ENCODE measurements around the gene GALM. TPM values are rescaled to one million over a fixed set of nuclear protein-coding genes. Genes with fewer than 3 reads are reported as not detected.

Gene GALM
- total RNA-seq, 6 experiments from 2014 or later, result 6.5 to 10.1 (median 9.1) TPM

GRCh38 chr2:38740851-38741731 lies 75.2 kb downstream of the GALM start:
- H3K36me3 Mint-ChIP-seq (ENCODE audit: low read depth), result peaks cover 42% of the 10 kb centered on the region
- peak; percentile 92 for TF ChIP-seq CTCF (IDR thresholded peaks at IDR 0.05)
- peak; percentile 55 for DNase-seq
- H3K4me3 Mint-ChIP-seq, result no peak overlapping the region
- H3K9me3 Mint-ChIP-seq, result no peaks in the 10 kb centered on the region
- H3K27me3 Mint-ChIP-seq (ENCODE audit: insufficient read depth), result no peaks in the 10 kb centered on the region; the same call in 1 of the 2 replicates
- peaks cover 21% of the 10 kb centered on the region for H3K4me1 Mint-ChIP-seq (ENCODE audit: low read depth)
- peak overlapping the region; percentile 59; the same call in 1 of the 2 replicates for H3K27ac Mint-ChIP-seq

- no peak overlapping the region for H3K4me3 Mint-ChIP-seq
- TF ChIP-seq CTCF (IDR thresholded peaks at IDR 0.05), result no peak
- H3K4me1 Mint-ChIP-seq (ENCODE audit: low read depth), result peaks cover 40% of the 10 kb centered on the region
- DNase-seq, result no peak
- H3K9me3 Mint-ChIP-seq, result no peaks in the 10 kb centered on the region
- peak overlapping the region; percentile 58 for H3K27ac Mint-ChIP-seq
- H3K36me3 Mint-ChIP-seq (ENCODE audit: low read depth), result peaks cover 57% of the 10 kb centered on the region
- no peaks in the 10 kb centered on the region for H3K27me3 Mint-ChIP-seq (ENCODE audit: insufficient read depth)
Observed at GRCh38 chr2:38742797-38743559, 77.1 kb downstream of the GALM start.

- Mint-ChIP-seq H3K4me3 (no peak overlapping the region), H3K27ac (peak overlapping the region; percentile 58), H3K36me3 (ENCODE audit: low read depth) (peaks cover 59% of the 10 kb centered on the region), H3K27me3 (ENCODE audit: insufficient read depth) (no peaks in the 10 kb centered on the region), H3K9me3 (no peaks in the 10 kb centered on the region), H3K4me1 (ENCODE audit: low read depth) (peaks cover 49% of the 10 kb centered on the region)
- TF ChIP-seq CTCF (IDR thresholded peaks at IDR 0.05), result no peak
- DNase-seq, result no peak
Observed at GRCh38 chr2:38743672-38744398, 77.9 kb downstream of the GALM start.

- Mint-ChIP-seq H3K27me3 (ENCODE audit: insufficient read depth) (no peaks in the 10 kb centered on the region), H3K9me3 (no peaks in the 10 kb centered on the region), H3K27ac (peak overlapping the region; percentile 34), H3K4me1 (ENCODE audit: low read depth) (peaks cover 54% of the 10 kb centered on the region), H3K36me3 (ENCODE audit: low read depth) (peaks cover 60% of the 10 kb centered on the region), H3K4me3 (no peak overlapping the region)
- DNase-seq, result no peak
- no peak for TF ChIP-seq CTCF (IDR thresholded peaks at IDR 0.05)
Observed at GRCh38 chr2:38744399-38744780, 78.5 kb downstream of the GALM start.

GRCh38 chr2:38745267-38745666 lies 79.4 kb downstream of the GALM start:
- Mint-ChIP-seq H3K36me3 (ENCODE audit: low read depth) (peaks cover 64% of the 10 kb centered on the region), H3K27me3 (ENCODE audit: insufficient read depth) (no peaks in the 10 kb centered on the region), H3K9me3 (no peaks in the 10 kb centered on the region), H3K4me1 (ENCODE audit: low read depth) (peaks cover 60% of the 10 kb centered on the region), H3K27ac (peak overlapping the region; percentile 26; the same call in 1 of the 2 replicates), H3K4me3 (no peak overlapping the region)
- no peak for TF ChIP-seq CTCF (IDR thresholded peaks at IDR 0.05)
- no peak for DNase-seq

Measured in HFFc6 (cell line).